CD14-positive monocyte (primary cell): ENCODE measurements around the gene TMEM209. TPM values are rescaled to one million over a fixed set of nuclear protein-coding genes. Genes with fewer than 3 reads are reported as not detected.

ENCODE experiments used
- DNase-seq, 3 donors: peaks; one replicate each; pipeline ENCODE4 v3.0.0-alpha.2; 2011 to 2022
- H2AFZ ChIP-seq: 2 replicates; pipeline ENCODE4 v1.6.0; 2012; ENCODE audit warnings: mild to moderate bottlenecking, low read depth, low read length, inconsistent platforms; ENCODE audit not compliant: insufficient read depth, poor library complexity, severe bottlenecking
- H3K27ac ChIP-seq, 2 donors: 1 replicate in 1 of 2; 2 replicates in 1 of 2; pipeline ENCODE4 v1.5.1; 2012 to 2013; ENCODE audit warnings: low read length in 2 of 2, control low read depth in 1 of 2, inconsistent platforms in 1 of 2, low read depth in 1 of 2, mild to moderate bottlenecking in 1 of 2
- H3K27me3 ChIP-seq, 2 donors: one replicate each; pipeline versions ENCODE4 v1.6.0 to v1.6.1; 2011 to 2013; ENCODE audit warnings: low read length in 2 of 2; ENCODE audit not compliant: control insufficient read depth in 2 of 2, insufficient read depth in 2 of 2
- H3K36me3 ChIP-seq, 2 donors: replicated peaks in 1 of 2; 1 replicate in 1 of 2; 2 replicates in 1 of 2; pipeline versions ENCODE4 v1.5.1 to v1.6.1; 2012 to 2013; ENCODE audit warnings: low read length in 2 of 2, control low read depth in 1 of 2, inconsistent platforms in 1 of 2, mild to moderate bottlenecking in 1 of 2; ENCODE audit not compliant: insufficient read depth in 2 of 2, control insufficient read depth in 1 of 2
- H3K4me1 ChIP-seq, 2 donors: 1 replicate in 1 of 2; 2 replicates in 1 of 2; pipeline versions ENCODE4 v1.5.1 to v1.6.1; 2012 to 2013; ENCODE audit warnings: low read length in 2 of 2, control low read depth in 1 of 2, inconsistent platforms in 1 of 2, mild to moderate bottlenecking in 1 of 2, moderate library complexity in 1 of 2; ENCODE audit not compliant: insufficient read depth in 2 of 2, control insufficient read depth in 1 of 2
- H3K4me2 ChIP-seq: replicated peaks from 2 replicates; pipeline ENCODE3; 2012; ENCODE audit warnings: low read length, moderate library complexity, mild to moderate bottlenecking; ENCODE audit not compliant: poor library complexity, severe bottlenecking; ENCODE audit errors: extremely low read depth
- H3K4me3 ChIP-seq, 3 experiments: fragments of 200-600 bp in 1 of 3; sonication (generic) in 1 of 3; replicated peaks in 1 of 3; 1 replicate in 2 of 3; 2 replicates in 1 of 3; pipeline ENCODE4 v1.5.1; 2011 to 2013; ENCODE audit warnings: low read length in 3 of 3, mild to moderate bottlenecking in 3 of 3, control low read depth in 2 of 3, low read depth in 2 of 3, inconsistent platforms in 1 of 3, moderate library complexity in 1 of 3
- H3K79me2 ChIP-seq: 2 replicates; pipeline ENCODE4 v1.6.0; 2012; ENCODE audit warnings: mild to moderate bottlenecking, control low read depth, inconsistent platforms, low read length, moderate library complexity; ENCODE audit not compliant: insufficient read depth
- H3K9ac ChIP-seq: 2 replicates; pipeline ENCODE4 v1.6.0; 2017; ENCODE audit warnings: low read length, mild to moderate bottlenecking; ENCODE audit not compliant: insufficient read depth, poor library complexity, severe bottlenecking
- H3K9me3 ChIP-seq, 2 donors: replicated peaks in 1 of 2; 1 replicate in 1 of 2; 2 replicates in 1 of 2; pipeline versions ENCODE4 v1.5.1 to v1.6.1; 2012 to 2013; ENCODE audit warnings: low read length in 2 of 2, control low read depth in 1 of 2; ENCODE audit not compliant: control insufficient read depth in 1 of 2, insufficient read depth in 1 of 2
- H4K20me1 ChIP-seq: 2 replicates; pipeline ENCODE4 v1.6.0; 2012; ENCODE audit warnings: mild to moderate bottlenecking, low read length, control low read depth, moderate library complexity; ENCODE audit not compliant: insufficient read depth
- H3K27ac Mint-ChIP-seq, 7 donors: one replicate each; pipeline ENCODE4 v1.8.0; 2020; ENCODE audit warnings: mild to moderate bottlenecking in 7 of 7, mixed read lengths in 7 of 7, moderate library complexity in 6 of 7, inconsistent platforms in 2 of 7
- H3K27me3 Mint-ChIP-seq, 3 donors: one replicate each; pipeline ENCODE4 v1.8.0; 2021 to 2022; ENCODE audit warnings: low read depth in 3 of 3, mild to moderate bottlenecking in 3 of 3, mixed read lengths in 3 of 3, moderate library complexity in 3 of 3, inconsistent platforms in 1 of 3
- H3K36me3 Mint-ChIP-seq, 2 donors: one replicate each; pipeline ENCODE4 v1.8.0; 2020; ENCODE audit warnings: mixed read lengths in 2 of 2, inconsistent platforms in 1 of 2, mild to moderate bottlenecking in 1 of 2
- H3K4me1 Mint-ChIP-seq: one replicate; pipeline ENCODE4 v1.8.0; 2020; ENCODE audit warnings: mild to moderate bottlenecking, mixed read lengths
- H3K4me3 Mint-ChIP-seq, 2 donors: one replicate each; pipeline ENCODE4 v1.8.0; 2020; ENCODE audit warnings: mild to moderate bottlenecking in 2 of 2, mixed read lengths in 2 of 2, moderate library complexity in 1 of 2
- H3K9me3 Mint-ChIP-seq, 7 donors: one replicate each; pipeline ENCODE4 v1.8.0; 2020 to 2022; ENCODE audit warnings: mixed read lengths in 7 of 7, mild to moderate bottlenecking in 6 of 7, moderate library complexity in 6 of 7, inconsistent platforms in 2 of 7
- WGBS: methylation state at CpG from one replicate; pipeline ENCODE4 v1.1.5; 2013; ENCODE audit warnings: missing lambda C conversion rate; ENCODE audit not compliant: insufficient coverage; 5-methylcytosine and 5-hydroxymethylcytosine counted together
- intact Hi-C, 2 donors: fragments of 100-400 bp; cut with micrococcal nuclease; formaldehyde crosslinking; loops; one replicate each; pipeline versions ENCODE4 v1.15.0 to v1.15.1; 2023
- polyA plus RNA-seq, 3 donors: library from polyadenylated mRNA; depleted of rRNA in 1 of 3; unstranded in 2 of 3; stranded (reverse) in 1 of 3; fragments of 300-500 nt in 2 of 3; fragments of >200 nt in 1 of 3; fragmentation: Illumina TruSeq in 2 of 3; gene quantifications; 1 replicate in 2 of 3; 2 replicates in 1 of 3; pipeline ENCODE4 v1.2.3, GENCODE V29; 2012 to 2021
- TF ChIP-seq, protein P1 (sequence below): fragments of 200-600 bp; IDR thresholded peaks from one replicate; pipeline ENCODE4 v1.8.0; 2022; ENCODE audit warnings: antibody characterized with exemption, mild to moderate bottlenecking

The TMEM209 gene
- polyA plus RNA-seq, 3 donors: 7.7 to 16.7 (median 9.6) TPM

DNA sequence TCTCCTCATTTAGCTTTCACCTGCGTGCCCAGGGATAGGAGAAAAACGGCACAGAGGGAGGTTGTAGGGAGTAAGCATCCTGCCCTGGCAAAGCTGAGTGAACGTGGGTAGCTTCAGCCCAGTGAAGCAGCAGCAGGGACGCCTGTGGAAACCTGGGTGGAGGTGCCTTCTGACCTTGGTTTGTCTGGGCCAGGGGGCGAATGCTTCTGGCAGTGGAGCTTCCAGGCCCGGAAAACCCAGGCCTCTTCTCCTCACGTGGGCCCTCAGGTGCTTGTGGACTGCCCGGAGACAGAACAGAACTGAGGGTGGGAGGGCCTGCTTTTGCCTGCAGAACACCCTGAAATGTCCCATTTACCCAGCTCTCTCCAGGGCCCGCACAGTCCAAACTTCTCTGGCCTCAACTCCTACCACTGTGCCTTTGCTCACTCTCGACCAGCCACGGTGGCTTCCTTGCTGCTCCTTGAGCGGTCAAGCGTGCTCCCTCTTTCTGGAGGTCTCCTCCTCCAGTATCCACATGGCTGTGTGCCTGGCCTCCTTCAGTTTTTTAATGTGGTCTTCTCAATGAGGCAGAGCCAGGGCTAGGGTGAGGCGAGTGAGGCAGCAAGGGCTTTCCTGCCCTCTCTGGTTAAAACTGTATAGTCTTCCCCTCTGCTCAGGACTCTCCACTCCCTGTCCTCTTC lies 62.4 kb downstream of the TMEM209 start:
- TF ChIP-seq, protein P1, sequence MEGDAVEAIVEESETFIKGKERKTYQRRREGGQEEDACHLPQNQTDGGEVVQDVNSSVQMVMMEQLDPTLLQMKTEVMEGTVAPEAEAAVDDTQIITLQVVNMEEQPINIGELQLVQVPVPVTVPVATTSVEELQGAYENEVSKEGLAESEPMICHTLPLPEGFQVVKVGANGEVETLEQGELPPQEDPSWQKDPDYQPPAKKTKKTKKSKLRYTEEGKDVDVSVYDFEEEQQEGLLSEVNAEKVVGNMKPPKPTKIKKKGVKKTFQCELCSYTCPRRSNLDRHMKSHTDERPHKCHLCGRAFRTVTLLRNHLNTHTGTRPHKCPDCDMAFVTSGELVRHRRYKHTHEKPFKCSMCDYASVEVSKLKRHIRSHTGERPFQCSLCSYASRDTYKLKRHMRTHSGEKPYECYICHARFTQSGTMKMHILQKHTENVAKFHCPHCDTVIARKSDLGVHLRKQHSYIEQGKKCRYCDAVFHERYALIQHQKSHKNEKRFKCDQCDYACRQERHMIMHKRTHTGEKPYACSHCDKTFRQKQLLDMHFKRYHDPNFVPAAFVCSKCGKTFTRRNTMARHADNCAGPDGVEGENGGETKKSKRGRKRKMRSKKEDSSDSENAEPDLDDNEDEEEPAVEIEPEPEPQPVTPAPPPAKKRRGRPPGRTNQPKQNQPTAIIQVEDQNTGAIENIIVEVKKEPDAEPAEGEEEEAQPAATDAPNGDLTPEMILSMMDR: no peak
- Histone ChIP-seq H3K27ac (no peak overlapping the region), H3K79me2 (no peaks in the 10 kb centered on the region), H3K4me1 (peaks cover 10 to 12% of the 10 kb centered on the region in 2 donors), H4K20me1 (no peaks in the 10 kb centered on the region), H3K9me3 (no peaks in the 10 kb centered on the region), H3K36me3 (peaks cover 0 to 1% of the 10 kb centered on the region in 2 donors), H3K27me3 (no peaks in the 10 kb centered on the region), H2AFZ (no peak overlapping the region), H3K4me2 (no peak overlapping the region), H3K4me3 (no peak overlapping the region), H3K9ac (no peak overlapping the region)
- intact Hi-C loops: no loop called here
- 95% methylated on average over 12 of the region's 14 CpGs for WGBS
- H3K4me3 Mint-ChIP-seq: no peak overlapping the region
- peaks cover 20 to 24% of the 10 kb centered on the region in 2 donors for H3K36me3 Mint-ChIP-seq
- peaks cover 8% of the 10 kb centered on the region for H3K4me1 Mint-ChIP-seq
- H3K27ac Mint-ChIP-seq: peak overlapping the region in 2 of 7 donors; percentile 13 to 46
- peaks cover 1 to 6% (median 5%) of the 10 kb centered on the region in 3 donors for H3K27me3 Mint-ChIP-seq
- peaks cover 0 to 2% (median 0%) of the 10 kb centered on the region in 7 donors for H3K9me3 Mint-ChIP-seq
- DNase-seq: no peak

GRCh38 chr7:130141884-130142653 lies 63.1 kb downstream of the TMEM209 start:
- H3K9me3 Mint-ChIP-seq: peaks cover 0 to 2% (median 0%) of the 10 kb centered on the region in 7 donors
- Histone ChIP-seq H3K4me3 (peak overlapping the region; percentile 72 to 87 (median 77)), H3K27me3 (no peaks in the 10 kb centered on the region), H3K79me2 (no peaks in the 10 kb centered on the region), H3K4me2 (peak overlapping the region; percentile 98), H4K20me1 (no peaks in the 10 kb centered on the region), H2AFZ (peak overlapping the region; percentile 89), H3K9ac (peak overlapping the region; percentile 81), H3K9me3 (no peaks in the 10 kb centered on the region), H3K36me3 (peaks cover 3 to 9% of the 10 kb centered on the region in 2 donors), H3K4me1 (peaks cover 10 to 12% of the 10 kb centered on the region in 2 donors), H3K27ac (peak overlapping the region in 1 of 2 donors; percentile 57)
- peak overlapping the region in 2 of 7 donors; percentile 37 to 68 for H3K27ac Mint-ChIP-seq
- TF ChIP-seq, protein P1: no peak
- 73% methylated on average over 16 of the region's 17 CpGs for WGBS
- peak overlapping the region; percentile 82 to 94 for H3K4me3 Mint-ChIP-seq
- intact Hi-C loops: no loop called here
- H3K27me3 Mint-ChIP-seq: peaks cover 1 to 6% (median 4%) of the 10 kb centered on the region in 3 donors
- H3K4me1 Mint-ChIP-seq: peaks cover 8% of the 10 kb centered on the region
- H3K36me3 Mint-ChIP-seq: peaks cover 23 to 27% of the 10 kb centered on the region in 2 donors
- no peak for DNase-seq
